ENCODE measurements around the gene RNU2-63P.

DNA sequence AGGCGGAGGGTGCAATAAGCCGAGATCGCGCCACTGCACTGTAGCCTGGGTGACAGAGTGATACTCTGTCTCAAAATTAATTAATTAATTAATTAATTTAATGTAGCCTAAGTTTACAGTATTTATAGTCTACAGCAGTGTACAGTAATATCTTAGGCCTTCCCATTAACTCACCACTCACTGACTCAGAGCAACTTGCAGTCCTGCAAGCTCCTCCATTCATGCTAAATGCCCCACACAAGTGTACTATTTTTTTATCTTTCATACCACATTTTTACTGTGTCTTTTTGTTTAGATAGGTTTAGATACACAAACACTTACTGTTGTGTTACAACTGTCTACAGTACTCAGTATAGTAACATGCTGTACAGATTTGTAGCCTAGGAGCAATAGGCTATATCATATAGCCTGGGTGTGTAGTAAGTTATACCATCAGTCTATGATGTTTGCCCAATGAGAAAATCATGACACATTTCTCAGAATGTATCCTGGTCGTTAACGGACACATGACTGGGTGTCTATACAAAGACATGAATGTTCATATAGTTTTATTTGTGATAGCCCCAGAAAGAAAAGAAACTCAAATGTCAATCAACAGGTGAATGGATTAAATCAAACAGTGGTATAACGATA, 15.8 kb upstream of the RNU2-63P start:
- TF ChIP-seq, protein P1, sequence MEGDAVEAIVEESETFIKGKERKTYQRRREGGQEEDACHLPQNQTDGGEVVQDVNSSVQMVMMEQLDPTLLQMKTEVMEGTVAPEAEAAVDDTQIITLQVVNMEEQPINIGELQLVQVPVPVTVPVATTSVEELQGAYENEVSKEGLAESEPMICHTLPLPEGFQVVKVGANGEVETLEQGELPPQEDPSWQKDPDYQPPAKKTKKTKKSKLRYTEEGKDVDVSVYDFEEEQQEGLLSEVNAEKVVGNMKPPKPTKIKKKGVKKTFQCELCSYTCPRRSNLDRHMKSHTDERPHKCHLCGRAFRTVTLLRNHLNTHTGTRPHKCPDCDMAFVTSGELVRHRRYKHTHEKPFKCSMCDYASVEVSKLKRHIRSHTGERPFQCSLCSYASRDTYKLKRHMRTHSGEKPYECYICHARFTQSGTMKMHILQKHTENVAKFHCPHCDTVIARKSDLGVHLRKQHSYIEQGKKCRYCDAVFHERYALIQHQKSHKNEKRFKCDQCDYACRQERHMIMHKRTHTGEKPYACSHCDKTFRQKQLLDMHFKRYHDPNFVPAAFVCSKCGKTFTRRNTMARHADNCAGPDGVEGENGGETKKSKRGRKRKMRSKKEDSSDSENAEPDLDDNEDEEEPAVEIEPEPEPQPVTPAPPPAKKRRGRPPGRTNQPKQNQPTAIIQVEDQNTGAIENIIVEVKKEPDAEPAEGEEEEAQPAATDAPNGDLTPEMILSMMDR (IDR thresholded peaks at IDR 0.05), result no peak
- TF ChIP-seq POLR2A (IDR thresholded peaks at IDR 0.05), result no peak

Data from testis (tissue), 2 donors.